A549 (cell line): ENCODE data around the gene BOK. TPM values are rescaled to one million over a fixed set of nuclear protein-coding genes. Genes with fewer than 3 reads are reported as not detected.
A peak's percentile ranks its signal among the peaks of the same experiment; 100 is the strongest.

ENCODE experiments used
- ATAC-seq, 2 experiments: fragments of 200-7000 bp in 1 of 2; fragments of >200 bp in 1 of 2; cut with Nextera tagmentation in 1 of 2; cut with Tn5 transposase in 1 of 2; 3 replicates each; pipeline versions ENCODE4 v1.8.0 to v1.9.1; 2018 to 2020; ENCODE audit warnings: mild to moderate bottlenecking in 1 of 2, moderate library complexity in 1 of 2
- CTCF ChIA-PET: fragments of 300-600 bp; sonication (Branson Sonifier 250); formaldehyde crosslinking; extraction: SDS; loops from one replicate; lab custom pipeline; 2021; ENCODE audit warnings: antibody characterized with exemption, inconsistent platforms; lab: Yijun Ruan, JAX
- POLR2A ChIA-PET: fragments of 350-600 bp; formaldehyde crosslinking; extraction: SDS; loops from one replicate; lab custom pipeline; 2021; ENCODE audit warnings: antibody characterized with exemption, inconsistent platforms; lab: Yijun Ruan, JAX
- DNase-seq, 2 experiments: peaks; one replicate each; pipeline versions ENCODE4 v3.0.0 to v3.0.0-alpha.2; 2011 to 2016; ENCODE audit warnings: low read depth in 1 of 2, low spot score in 1 of 2
- FAIRE-seq: peaks from 2 replicates; lab custom pipeline; 2011; peaks lifted over from hg19 to GRCh38; lab: Jason Lieb, UNC
- H3K27ac ChIP-seq, 2 experiments: fragments of >200 bp; sonication (Bioruptor Twin); formaldehyde crosslinking; 3 replicates each; pipeline ENCODE4 v1.5.1; 2016 to 2017
- H3K4me1 ChIP-seq: fragments of >200 bp; sonication (Bioruptor Twin); formaldehyde crosslinking; 3 replicates; pipeline ENCODE4 v1.6.1; 2016
- H3K4me2 ChIP-seq: fragments of >200 bp; sonication (Bioruptor Twin); formaldehyde crosslinking; 3 replicates; pipeline ENCODE4 v1.6.1; 2016
- H3K4me3 ChIP-seq: fragments of >200 bp; sonication (Bioruptor Twin); formaldehyde crosslinking; 3 replicates; pipeline ENCODE4 v1.5.1; 2016
- H3K9me3 ChIP-seq: fragments of >200 bp; sonication (Bioruptor Twin); formaldehyde crosslinking; 3 replicates; pipeline ENCODE4 v1.6.1; 2016
- CBX2 ChIP-seq: fragments of 200-600 bp; sonication (generic); IDR thresholded peaks from 2 replicates; pipeline ENCODE4 v1.6.1; 2016; ENCODE audit warnings: low read depth, mild to moderate bottlenecking, borderline replicate concordance
- CEBPB ChIP-seq, 2 experiments: fragments of >200 bp in 1 of 2; sonication (Bioruptor Twin) in 1 of 2; formaldehyde crosslinking in 1 of 2; IDR thresholded peaks; 2 replicates each; pipeline ENCODE4 v1.6.1; 2012 to 2016
- CHD2 ChIP-seq: fragments of 150-350 bp; IDR thresholded peaks from 2 replicates; pipeline ENCODE4 v1.6.1; 2014; ENCODE audit warnings: low read length; ENCODE audit not compliant: partially characterized antibody
- CHD4 ChIP-seq: fragments of 200-600 bp; sonication (generic); IDR thresholded peaks from 2 replicates; pipeline ENCODE4 v1.6.1; 2016; ENCODE audit warnings: antibody characterized with exemption, mild to moderate bottlenecking, borderline replicate concordance
- EHMT2 ChIP-seq: fragments of 200-600 bp; sonication (generic); IDR thresholded peaks from 2 replicates; pipeline ENCODE4 v1.6.1; 2016; ENCODE audit warnings: antibody characterized with exemption, low read depth, mild to moderate bottlenecking, moderate library complexity
- EP300 ChIP-seq, 2 experiments: fragments of >200 bp; sonication (Bioruptor Twin); formaldehyde crosslinking; IDR thresholded peaks; 2 replicates in 1 of 2; 3 replicates in 1 of 2; pipeline ENCODE4 v1.6.1; 2016 to 2017
- FOXS1 ChIP-seq: fragments of 250-450 bp; sonication (Bioruptor Pico); IDR thresholded peaks from 2 replicates; pipeline ENCODE4 v1.5.0; 2020; ENCODE audit warnings: mild to moderate bottlenecking, moderate library complexity
- GATA3 ChIP-seq: IDR thresholded peaks from 2 replicates; pipeline ENCODE4 v1.6.1; 2012; ENCODE audit warnings: borderline replicate concordance
- HEYL ChIP-seq: fragments of 250-450 bp; sonication (Bioruptor Pico); IDR thresholded peaks from 2 replicates; pipeline ENCODE4 v1.8.0; 2021; ENCODE audit warnings: mild to moderate bottlenecking, moderate library complexity
- JUN ChIP-seq, 2 experiments: fragments of >200 bp; sonication (Bioruptor Twin); formaldehyde crosslinking; IDR thresholded peaks; 2 replicates in 1 of 2; 3 replicates in 1 of 2; pipeline ENCODE4 v1.6.1; 2016 to 2017
- JUNB ChIP-seq: fragments of >200 bp; sonication (Bioruptor Twin); formaldehyde crosslinking; IDR thresholded peaks from 2 replicates; pipeline ENCODE4 v1.6.1; 2016
- KDM1A ChIP-seq: fragments of 200-600 bp; sonication (generic); IDR thresholded peaks from 2 replicates; pipeline ENCODE4 v1.6.1; 2016; ENCODE audit warnings: low read depth, mild to moderate bottlenecking
- KDM5A ChIP-seq: fragments of 200-600 bp; sonication (generic); IDR thresholded peaks from 2 replicates; pipeline ENCODE4 v1.6.1; 2016; ENCODE audit warnings: antibody characterized with exemption, mild to moderate bottlenecking
- MYC ChIP-seq: IDR thresholded peaks from 2 replicates; pipeline ENCODE4 v1.6.1; 2012; ENCODE audit warnings: mild to moderate bottlenecking, inconsistent platforms, low read length, improper control_type of control experiment, borderline replicate concordance
- NFE2L2 ChIP-seq: fragments of 150-350 bp; conservative IDR thresholded peaks from 2 replicates; pipeline ENCODE4 v1.6.1; 2014; ENCODE audit warnings: low read length
- NR3C1 ChIP-seq: fragments of >200 bp; sonication (Bioruptor Twin); formaldehyde crosslinking; IDR thresholded peaks from 3 replicates; pipeline ENCODE4 v1.6.1; 2017
- POLR2A ChIP-seq: IDR thresholded peaks from 2 replicates; pipeline ENCODE4 v1.6.1; 2012; ENCODE audit warnings: mild to moderate bottlenecking, low read length
- POLR2AphosphoS2 ChIP-seq: conservative IDR thresholded peaks from 2 replicates; pipeline ENCODE4 v1.6.1; 2012; ENCODE audit warnings: low read length, improper control_type of control experiment, inconsistent platforms
- RAD21 ChIP-seq, 2 experiments: fragments of >200 bp in 1 of 2; sonication (Bioruptor Twin) in 1 of 2; formaldehyde crosslinking in 1 of 2; IDR thresholded peaks in 1 of 2; conservative IDR thresholded peaks in 1 of 2; 2 replicates in 1 of 2; 3 replicates in 1 of 2; pipeline ENCODE4 v1.6.1; 2012 to 2018; ENCODE audit warnings: inconsistent platforms in 1 of 2
- RCOR1 ChIP-seq: fragments of 150-350 bp; IDR thresholded peaks from 2 replicates; pipeline ENCODE4 v1.6.1; 2014; ENCODE audit warnings: antibody characterized with exemption, low read length, low read depth
- TFCP2L1 ChIP-seq: fragments of 250-450 bp; sonication (Bioruptor Pico); IDR thresholded peaks from 2 replicates; pipeline ENCODE4 v1.5.0; 2021; ENCODE audit warnings: mild to moderate bottlenecking
- ZFP36 ChIP-seq: fragments of 450-650 bp; IDR thresholded peaks from 2 replicates; pipeline ENCODE4 v1.6.1; 2014; ENCODE audit warnings: borderline replicate concordance; ENCODE audit not compliant: partially characterized antibody
- ZNF302 ChIP-seq: fragments of 250-450 bp; sonication (Bioruptor Pico); IDR thresholded peaks from 2 replicates; pipeline ENCODE4 v1.9.0; 2021; ENCODE audit warnings: inconsistent platforms, mild to moderate bottlenecking, moderate library complexity
- WGBS: methylation state at CpG from one replicate; pipeline ENCODE4 v1.1.6; 2017; ENCODE audit errors: missing lambda C conversion rate; 5-methylcytosine and 5-hydroxymethylcytosine counted together
- polyA plus RNA-seq, 4 experiments: library from polyadenylated mRNA; depleted of rRNA in 3 of 4; stranded (reverse); fragments of >200 nt; fragmentation: RNase III in 1 of 4; extraction: RNeasy Plus Mini Kit Qiagen cat#74134 plus additional on column Dnase treatment in 1 of 4; gene quantifications; 2 replicates in 3 of 4; 3 replicates in 1 of 4; pipeline ENCODE4 v1.2.3, GENCODE V29; 2011 to 2017
- TF ChIP-seq, protein P1 (sequence below): fragments of 250-450 bp; sonication (Bioruptor Pico); IDR thresholded peaks from 2 replicates; pipeline ENCODE4 v1.5.0; 2021; ENCODE audit warnings: mild to moderate bottlenecking, moderate library complexity, borderline replicate concordance
- TF ChIP-seq, protein P2 (sequence below): IDR thresholded peaks from 2 replicates; pipeline ENCODE4 v1.6.1; 2012
- TF ChIP-seq, protein P3 (sequence below): fragments of 200-600 bp; sonication (generic); IDR thresholded peaks from 2 replicates; pipeline ENCODE4 v1.6.1; 2016; ENCODE audit warnings: antibody characterized with exemption, mild to moderate bottlenecking, moderate library complexity
- TF ChIP-seq, protein P4 (sequence below): IDR thresholded peaks from 2 replicates; pipeline ENCODE4 v1.6.1; 2012; ENCODE audit warnings: low read depth, borderline replicate concordance
- TF ChIP-seq, protein P5 (sequence below): IDR thresholded peaks from 2 replicates; pipeline ENCODE4 v1.6.1; 2012

The BOK gene
- polyA plus RNA-seq, 2 of the 4 experiments (the other 2 are of a cell fraction): 5.0 to 12.6 TPM

DNA sequence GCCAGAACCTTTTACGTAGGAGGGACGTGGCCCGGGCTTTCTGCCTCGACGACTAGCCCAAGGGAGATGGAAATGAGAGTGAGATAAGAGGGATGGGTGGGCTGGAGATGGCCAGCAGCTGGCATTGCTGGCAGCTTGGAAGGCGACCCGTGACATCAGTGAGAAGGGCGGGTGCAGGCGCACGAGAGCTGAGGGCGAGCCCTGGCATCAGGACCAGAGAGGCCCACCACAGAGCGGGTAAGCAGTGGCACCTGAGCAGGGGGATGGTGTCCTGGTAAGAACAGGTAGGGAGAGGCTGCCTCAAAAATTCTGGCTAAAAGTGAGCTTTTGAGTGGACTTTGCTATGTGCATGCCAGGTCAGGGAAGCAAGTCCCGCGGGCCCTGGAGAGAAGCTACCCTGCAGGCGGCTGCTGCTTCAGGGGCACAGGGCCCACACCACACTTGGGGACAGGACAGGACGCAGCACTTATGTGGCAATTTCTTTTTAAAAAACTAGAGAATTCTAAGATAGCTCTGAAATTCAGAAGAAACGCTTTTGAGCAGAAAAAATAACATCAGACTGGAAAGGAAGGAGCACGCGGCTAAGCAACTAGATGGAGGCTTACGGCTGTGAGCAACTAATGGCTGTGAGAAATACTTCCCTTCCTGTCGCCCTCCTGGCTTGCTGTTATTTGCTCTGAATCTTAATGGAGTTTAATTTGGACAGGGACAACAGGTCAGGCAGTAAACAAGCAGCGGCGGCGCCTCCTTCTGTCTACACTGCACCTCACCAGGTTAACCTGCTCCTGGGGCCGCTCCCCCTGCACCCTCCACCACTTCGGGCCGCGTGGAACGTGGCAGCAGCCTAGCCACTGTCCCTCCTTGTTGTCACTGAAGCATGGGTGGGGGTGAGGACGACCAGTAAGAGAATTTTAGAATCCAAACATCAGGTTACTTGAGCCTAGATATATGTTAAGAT is 57.9 kb downstream of the BOK start:
- no peak overlapping the region for H3K4me3 ChIP-seq
- no peak for ATAC-seq
- TF ChIP-seq, protein P1, sequence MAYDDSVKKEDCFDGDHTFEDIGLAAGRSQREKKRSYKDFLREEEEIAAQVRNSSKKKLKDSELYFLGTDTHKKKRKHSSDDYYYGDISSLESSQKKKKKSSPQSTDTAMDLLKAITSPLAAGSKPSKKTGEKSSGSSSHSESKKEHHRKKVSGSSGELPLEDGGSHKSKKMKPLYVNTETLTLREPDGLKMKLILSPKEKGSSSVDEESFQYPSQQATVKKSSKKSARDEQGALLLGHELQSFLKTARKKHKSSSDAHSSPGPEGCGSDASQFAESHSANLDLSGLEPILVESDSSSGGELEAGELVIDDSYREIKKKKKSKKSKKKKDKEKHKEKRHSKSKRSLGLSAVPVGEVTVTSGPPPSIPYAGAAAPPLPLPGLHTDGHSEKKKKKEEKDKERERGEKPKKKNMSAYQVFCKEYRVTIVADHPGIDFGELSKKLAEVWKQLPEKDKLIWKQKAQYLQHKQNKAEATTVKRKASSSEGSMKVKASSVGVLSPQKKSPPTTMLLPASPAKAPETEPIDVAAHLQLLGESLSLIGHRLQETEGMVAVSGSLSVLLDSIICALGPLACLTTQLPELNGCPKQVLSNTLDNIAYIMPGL: no peak
- TF ChIP-seq JUN (IDR thresholded peaks at IDR 0.05) (no peak), HEYL (CRISPR knock-in tag) (no peak), NFE2L2 (no peak), ZFP36 (no peak), CEBPB (IDR thresholded peaks at IDR 0.05) (no peak), CHD2 (no peak), KDM1A (no peak), CHD4 (no peak), ZNF302 (CRISPR knock-in tag) (no peak), EP300 (IDR thresholded peaks at IDR 0.05) (no peak), GATA3 (no peak), MYC (no peak), CBX2 (no peak), RAD21 (conservative IDR thresholded peaks at IDR 0.05 in 1 of 2, IDR thresholded peaks at IDR 0.05 in 1 of 2) (no peak), POLR2AphosphoS2 (no peak), FOXS1 (CRISPR knock-in tag) (no peak), TFCP2L1 (CRISPR knock-in tag) (no peak), POLR2A (no peak)
- TF ChIP-seq, protein P2, sequence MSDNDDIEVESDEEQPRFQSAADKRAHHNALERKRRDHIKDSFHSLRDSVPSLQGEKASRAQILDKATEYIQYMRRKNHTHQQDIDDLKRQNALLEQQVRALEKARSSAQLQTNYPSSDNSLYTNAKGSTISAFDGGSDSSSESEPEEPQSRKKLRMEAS: no peak
- CTCF ChIA-PET: interaction anchor here (1.5 to 1.8 kb wide), 2 partner anchors 11 to 42 kb away, joined by 4 to 5 read pairs; no protein-coding TSS in a partner anchor
- H3K9me3 ChIP-seq: no peaks in the 10 kb centered on the region
- no peak overlapping the region for H3K27ac ChIP-seq
- H3K4me1 ChIP-seq: no peaks in the 10 kb centered on the region; the same call in 2 of the 3 replicates
- POLR2A ChIA-PET: no interaction called here
- no peak overlapping the region for H3K4me2 ChIP-seq
- DNase-seq: no peak
- FAIRE-seq: no peak
- 88% methylated on average over 29 of the region's 30 CpGs for WGBS

DNA sequence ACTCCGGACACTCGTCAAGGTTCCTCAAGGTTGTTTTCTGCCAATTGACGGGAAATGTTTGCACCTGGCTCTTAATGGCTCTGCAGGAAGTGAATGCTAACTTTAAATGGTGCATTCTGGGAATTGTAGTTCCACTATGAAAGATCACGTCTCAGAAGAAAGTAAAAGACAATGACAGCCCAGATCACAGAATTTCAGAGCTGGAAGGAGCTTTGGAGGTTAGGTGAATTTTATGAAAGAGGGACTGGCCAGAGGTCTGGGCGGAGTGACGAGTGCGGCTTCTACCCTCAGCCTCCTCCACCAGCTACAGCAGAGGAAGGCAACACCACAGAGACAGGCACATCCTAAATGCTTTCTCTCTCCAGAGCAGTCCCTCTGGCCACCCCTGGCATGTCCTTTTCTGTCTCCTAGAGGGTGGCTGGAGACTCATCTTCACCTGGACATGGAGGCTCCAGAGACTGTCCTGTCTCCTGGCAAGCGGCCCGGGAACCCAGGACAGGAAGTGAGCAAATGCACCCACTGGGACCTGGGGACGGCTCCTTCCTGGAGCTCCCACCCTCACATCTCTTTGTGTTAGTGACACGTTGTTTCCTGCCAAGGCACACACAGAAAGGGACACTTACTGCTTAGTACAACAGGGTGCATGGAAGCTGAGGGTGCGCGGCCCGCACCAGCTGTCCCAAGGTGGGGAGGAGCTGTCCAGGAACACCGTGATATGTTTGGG is 59.0 kb downstream of the BOK start:
- DNase-seq: no peak
- 88% methylated on average over 10 of the region's 15 CpGs for WGBS
- H3K4me2 ChIP-seq: no peak overlapping the region
- H3K27ac ChIP-seq: no peak overlapping the region
- no peak overlapping the region for H3K4me3 ChIP-seq
- no peaks in the 10 kb centered on the region; the same call in 2 of the 3 replicates for H3K4me1 ChIP-seq
- no peak for FAIRE-seq
- no peaks in the 10 kb centered on the region for H3K9me3 ChIP-seq
- TF ChIP-seq RAD21 (conservative IDR thresholded peaks at IDR 0.05 in 1 of 2, IDR thresholded peaks at IDR 0.05 in 1 of 2) (no peak), RCOR1 (no peak), EHMT2 (no peak), KDM5A (no peak), JUN (IDR thresholded peaks at IDR 0.05) (no peak), JUNB (no peak), NR3C1 (no peak), POLR2A (no peak), POLR2AphosphoS2 (no peak), CHD2 (no peak), CBX2 (no peak)
- TF ChIP-seq, protein P3, sequence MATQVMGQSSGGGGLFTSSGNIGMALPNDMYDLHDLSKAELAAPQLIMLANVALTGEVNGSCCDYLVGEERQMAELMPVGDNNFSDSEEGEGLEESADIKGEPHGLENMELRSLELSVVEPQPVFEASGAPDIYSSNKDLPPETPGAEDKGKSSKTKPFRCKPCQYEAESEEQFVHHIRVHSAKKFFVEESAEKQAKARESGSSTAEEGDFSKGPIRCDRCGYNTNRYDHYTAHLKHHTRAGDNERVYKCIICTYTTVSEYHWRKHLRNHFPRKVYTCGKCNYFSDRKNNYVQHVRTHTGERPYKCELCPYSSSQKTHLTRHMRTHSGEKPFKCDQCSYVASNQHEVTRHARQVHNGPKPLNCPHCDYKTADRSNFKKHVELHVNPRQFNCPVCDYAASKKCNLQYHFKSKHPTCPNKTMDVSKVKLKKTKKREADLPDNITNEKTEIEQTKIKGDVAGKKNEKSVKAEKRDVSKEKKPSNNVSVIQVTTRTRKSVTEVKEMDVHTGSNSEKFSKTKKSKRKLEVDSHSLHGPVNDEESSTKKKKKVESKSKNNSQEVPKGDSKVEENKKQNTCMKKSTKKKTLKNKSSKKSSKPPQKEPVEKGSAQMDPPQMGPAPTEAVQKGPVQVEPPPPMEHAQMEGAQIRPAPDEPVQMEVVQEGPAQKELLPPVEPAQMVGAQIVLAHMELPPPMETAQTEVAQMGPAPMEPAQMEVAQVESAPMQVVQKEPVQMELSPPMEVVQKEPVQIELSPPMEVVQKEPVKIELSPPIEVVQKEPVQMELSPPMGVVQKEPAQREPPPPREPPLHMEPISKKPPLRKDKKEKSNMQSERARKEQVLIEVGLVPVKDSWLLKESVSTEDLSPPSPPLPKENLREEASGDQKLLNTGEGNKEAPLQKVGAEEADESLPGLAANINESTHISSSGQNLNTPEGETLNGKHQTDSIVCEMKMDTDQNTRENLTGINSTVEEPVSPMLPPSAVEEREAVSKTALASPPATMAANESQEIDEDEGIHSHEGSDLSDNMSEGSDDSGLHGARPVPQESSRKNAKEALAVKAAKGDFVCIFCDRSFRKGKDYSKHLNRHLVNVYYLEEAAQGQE: no peak
- TF ChIP-seq, protein P4, sequence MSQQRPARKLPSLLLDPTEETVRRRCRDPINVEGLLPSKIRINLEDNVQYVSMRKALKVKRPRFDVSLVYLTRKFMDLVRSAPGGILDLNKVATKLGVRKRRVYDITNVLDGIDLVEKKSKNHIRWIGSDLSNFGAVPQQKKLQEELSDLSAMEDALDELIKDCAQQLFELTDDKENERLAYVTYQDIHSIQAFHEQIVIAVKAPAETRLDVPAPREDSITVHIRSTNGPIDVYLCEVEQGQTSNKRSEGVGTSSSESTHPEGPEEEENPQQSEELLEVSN: no peak
- TF ChIP-seq, protein P5, sequence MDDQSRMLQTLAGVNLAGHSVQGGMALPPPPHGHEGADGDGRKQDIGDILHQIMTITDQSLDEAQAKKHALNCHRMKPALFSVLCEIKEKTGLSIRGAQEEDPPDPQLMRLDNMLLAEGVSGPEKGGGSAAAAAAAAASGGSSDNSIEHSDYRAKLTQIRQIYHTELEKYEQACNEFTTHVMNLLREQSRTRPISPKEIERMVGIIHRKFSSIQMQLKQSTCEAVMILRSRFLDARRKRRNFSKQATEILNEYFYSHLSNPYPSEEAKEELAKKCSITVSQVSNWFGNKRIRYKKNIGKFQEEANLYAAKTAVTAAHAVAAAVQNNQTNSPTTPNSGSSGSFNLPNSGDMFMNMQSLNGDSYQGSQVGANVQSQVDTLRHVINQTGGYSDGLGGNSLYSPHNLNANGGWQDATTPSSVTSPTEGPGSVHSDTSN: no peak
- ATAC-seq: peak in 1 of 2 experiments; percentile 62; a peak in 3 of 6 replicates
- ChIA-PET CTCF (interaction anchor here (1.0 kb wide), 1 partner anchor 19 kb away, joined by 3 read pairs; no protein-coding TSS in a partner anchor), POLR2A (no interaction called here)
